ENCODE results near the gene LRRC26.

GRCh38 chr9:137216188-137216965 lies 46.5 kb upstream of the LRRC26 start:
- no peak for TF ChIP-seq POLR2A (IDR thresholded peaks at IDR 0.05; ENCODE audit: borderline replicate concordance, extremely low read depth, insufficient read depth, insufficient read length)
- TF ChIP-seq, protein P1, sequence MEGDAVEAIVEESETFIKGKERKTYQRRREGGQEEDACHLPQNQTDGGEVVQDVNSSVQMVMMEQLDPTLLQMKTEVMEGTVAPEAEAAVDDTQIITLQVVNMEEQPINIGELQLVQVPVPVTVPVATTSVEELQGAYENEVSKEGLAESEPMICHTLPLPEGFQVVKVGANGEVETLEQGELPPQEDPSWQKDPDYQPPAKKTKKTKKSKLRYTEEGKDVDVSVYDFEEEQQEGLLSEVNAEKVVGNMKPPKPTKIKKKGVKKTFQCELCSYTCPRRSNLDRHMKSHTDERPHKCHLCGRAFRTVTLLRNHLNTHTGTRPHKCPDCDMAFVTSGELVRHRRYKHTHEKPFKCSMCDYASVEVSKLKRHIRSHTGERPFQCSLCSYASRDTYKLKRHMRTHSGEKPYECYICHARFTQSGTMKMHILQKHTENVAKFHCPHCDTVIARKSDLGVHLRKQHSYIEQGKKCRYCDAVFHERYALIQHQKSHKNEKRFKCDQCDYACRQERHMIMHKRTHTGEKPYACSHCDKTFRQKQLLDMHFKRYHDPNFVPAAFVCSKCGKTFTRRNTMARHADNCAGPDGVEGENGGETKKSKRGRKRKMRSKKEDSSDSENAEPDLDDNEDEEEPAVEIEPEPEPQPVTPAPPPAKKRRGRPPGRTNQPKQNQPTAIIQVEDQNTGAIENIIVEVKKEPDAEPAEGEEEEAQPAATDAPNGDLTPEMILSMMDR (IDR thresholded peaks at IDR 0.05 in 2 of 3, conservative IDR thresholded peaks at IDR 0.05 in 1 of 3; ENCODE audit: borderline replicate concordance in 1 of 3, insufficient read depth in 1 of 3, low read depth in 2 of 3, low read length in 2 of 3): no peak
- TF ChIP-seq EZH2phosphoT487 (IDR thresholded peaks at IDR 0.05; ENCODE audit: borderline replicate concordance): no peak
- no peak for TF ChIP-seq POLR2AphosphoS5 (IDR thresholded peaks at IDR 0.05; ENCODE audit: low read depth, low read length)
- TF ChIP-seq, protein P2, sequence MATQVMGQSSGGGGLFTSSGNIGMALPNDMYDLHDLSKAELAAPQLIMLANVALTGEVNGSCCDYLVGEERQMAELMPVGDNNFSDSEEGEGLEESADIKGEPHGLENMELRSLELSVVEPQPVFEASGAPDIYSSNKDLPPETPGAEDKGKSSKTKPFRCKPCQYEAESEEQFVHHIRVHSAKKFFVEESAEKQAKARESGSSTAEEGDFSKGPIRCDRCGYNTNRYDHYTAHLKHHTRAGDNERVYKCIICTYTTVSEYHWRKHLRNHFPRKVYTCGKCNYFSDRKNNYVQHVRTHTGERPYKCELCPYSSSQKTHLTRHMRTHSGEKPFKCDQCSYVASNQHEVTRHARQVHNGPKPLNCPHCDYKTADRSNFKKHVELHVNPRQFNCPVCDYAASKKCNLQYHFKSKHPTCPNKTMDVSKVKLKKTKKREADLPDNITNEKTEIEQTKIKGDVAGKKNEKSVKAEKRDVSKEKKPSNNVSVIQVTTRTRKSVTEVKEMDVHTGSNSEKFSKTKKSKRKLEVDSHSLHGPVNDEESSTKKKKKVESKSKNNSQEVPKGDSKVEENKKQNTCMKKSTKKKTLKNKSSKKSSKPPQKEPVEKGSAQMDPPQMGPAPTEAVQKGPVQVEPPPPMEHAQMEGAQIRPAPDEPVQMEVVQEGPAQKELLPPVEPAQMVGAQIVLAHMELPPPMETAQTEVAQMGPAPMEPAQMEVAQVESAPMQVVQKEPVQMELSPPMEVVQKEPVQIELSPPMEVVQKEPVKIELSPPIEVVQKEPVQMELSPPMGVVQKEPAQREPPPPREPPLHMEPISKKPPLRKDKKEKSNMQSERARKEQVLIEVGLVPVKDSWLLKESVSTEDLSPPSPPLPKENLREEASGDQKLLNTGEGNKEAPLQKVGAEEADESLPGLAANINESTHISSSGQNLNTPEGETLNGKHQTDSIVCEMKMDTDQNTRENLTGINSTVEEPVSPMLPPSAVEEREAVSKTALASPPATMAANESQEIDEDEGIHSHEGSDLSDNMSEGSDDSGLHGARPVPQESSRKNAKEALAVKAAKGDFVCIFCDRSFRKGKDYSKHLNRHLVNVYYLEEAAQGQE (IDR thresholded peaks at IDR 0.05; ENCODE audit: low read depth): no peak
- no peak for TF ChIP-seq ZNF274 (IDR thresholded peaks at IDR 0.05; ENCODE audit: low read depth, low read length)
- no peak for TF ChIP-seq SP1 (IDR thresholded peaks at IDR 0.05; ENCODE audit: low read depth)
- no peak for TF ChIP-seq MAX (IDR thresholded peaks at IDR 0.05)

Measured in HCT116 (cell line).